NOMO-1 (cell line): ENCODE measurements around the gene CNTNAP5.

Experiments
- DNase-seq, 2 experiments: peaks; one replicate each; lab custom pipeline; 2025; ENCODE audit not compliant: unreplicated experiment in 2 of 2; lab: John Stamatoyannopoulos, UW

The CNTNAP5 gene

GRCh38 chr2:124662946-124663644 is 638.0 kb downstream of the CNTNAP5 start:
- DNase-seq, result no peak

GRCh38 chr2:124663645-124663997 is 638.5 kb downstream of the CNTNAP5 start:
- no peak for DNase-seq

- DNase-seq, result no peak
These were observed 639.3 kb downstream of the CNTNAP5 start for GRCh38 chr2:124664363-124664762.

GRCh38 chr2:124666976-124667375 is 641.9 kb downstream of the CNTNAP5 start:
- DNase-seq, result no peak

GRCh38 chr2:124668161-124668560 is 643.1 kb downstream of the CNTNAP5 start:
- DNase-seq, result no peak

- DNase-seq, result no peak
These were observed 645.1 kb downstream of the CNTNAP5 start for GRCh38 chr2:124670187-124670586.

GRCh38 chr2:124678043-124678442 is 653.0 kb downstream of the CNTNAP5 start:
- DNase-seq, result no peak

- no peak for DNase-seq
These were observed 658.7 kb downstream of the CNTNAP5 start for GRCh38 chr2:124683536-124684428.

- DNase-seq, result no peak
These were observed 664.3 kb downstream of the CNTNAP5 start for GRCh38 chr2:124689348-124689747.

GRCh38 chr2:124692216-124692615 is 667.1 kb downstream of the CNTNAP5 start:
- DNase-seq, result no peak

GRCh38 chr2:124692707-124693106 is 667.6 kb downstream of the CNTNAP5 start:
- no peak for DNase-seq

GRCh38 chr2:124693156-124693555 is 668.1 kb downstream of the CNTNAP5 start:
- no peak for DNase-seq

- DNase-seq, result no peak
These were observed 674.0 kb downstream of the CNTNAP5 start for GRCh38 chr2:124698979-124699565.

GRCh38 chr2:124702777-124703176 is 677.7 kb downstream of the CNTNAP5 start:
- DNase-seq, result no peak

- DNase-seq, result no peak
These were observed 679.2 kb downstream of the CNTNAP5 start for GRCh38 chr2:124704071-124704925.

GRCh38 chr2:124708661-124709060 is 683.6 kb downstream of the CNTNAP5 start:
- no peak for DNase-seq

GRCh38 chr2:124713969-124714368 is 688.9 kb downstream of the CNTNAP5 start:
- DNase-seq, result no peak

- no peak for DNase-seq
These were observed 700.1 kb downstream of the CNTNAP5 start for GRCh38 chr2:124725187-124725586.

- DNase-seq, result no peak
These were observed 715.5 kb downstream of the CNTNAP5 start for GRCh38 chr2:124740636-124741035.

- no peak for DNase-seq
These were observed 728.8 kb downstream of the CNTNAP5 start for GRCh38 chr2:124753842-124754241.

- DNase-seq, result no peak
These were observed 730.3 kb downstream of the CNTNAP5 start for GRCh38 chr2:124755386-124755785.
